Lung (tissue), 12 donors: ENCODE measurements around the gene KDM5B. TPM values are rescaled to one million over a fixed set of nuclear protein-coding genes. Genes with fewer than 3 reads are reported as not detected.
"Not testable (repeated sequence)": the region's sequence is repeated elsewhere in the genome, so short reads cannot be mapped to it uniquely, and the experiment has no call there.

Experiments
- ATAC-seq: fragments of 200-7000 bp; cut with Tn5 transposase; one replicate; pipeline ENCODE4 v1.9.1; 2020; ENCODE audit warnings: moderate number of reproducible peaks; ENCODE audit not compliant: insufficient read depth, low FRiP score
- DNase-seq, 3 donors: peaks; one replicate each; pipeline ENCODE4 v3.0.0-alpha.2; 2013 to 2017
- H3K27ac ChIP-seq, 2 donors: one replicate each; pipeline ENCODE4 v1.5.1; 2013; ENCODE audit warnings: mild to moderate bottlenecking in 2 of 2, moderate library complexity in 2 of 2, control low read depth in 1 of 2, inconsistent platforms in 1 of 2, low read depth in 1 of 2, low read length in 1 of 2
- H3K27me3 ChIP-seq, 3 donors: one replicate each; pipeline ENCODE4 v1.5.1; 2013; ENCODE audit warnings: low read length in 2 of 3; ENCODE audit not compliant: control insufficient read depth in 3 of 3, insufficient read depth in 3 of 3
- H3K36me3 ChIP-seq, 4 donors: one replicate each; pipeline ENCODE4 v1.5.1; 2013; ENCODE audit warnings: low read length in 4 of 4, mild to moderate bottlenecking in 1 of 4, moderate library complexity in 1 of 4; ENCODE audit not compliant: control insufficient read depth in 4 of 4, insufficient read depth in 4 of 4
- H3K4me1 ChIP-seq, 5 donors: one replicate each; pipeline ENCODE4 v1.5.1; 2013; ENCODE audit warnings: low read length in 5 of 5, mild to moderate bottlenecking in 2 of 5, moderate library complexity in 1 of 5; ENCODE audit not compliant: control insufficient read depth in 5 of 5, insufficient read depth in 5 of 5
- H3K4me3 ChIP-seq: one replicate; pipeline ENCODE4 v1.5.1; 2013; ENCODE audit warnings: mild to moderate bottlenecking, control low read depth, moderate library complexity
- H3K9ac ChIP-seq, 2 donors: one replicate each; pipeline ENCODE4 v1.5.1; 2013; ENCODE audit warnings: low read length in 2 of 2, control low read depth in 1 of 2; ENCODE audit not compliant: insufficient read depth in 1 of 2
- H3K9me3 ChIP-seq, 4 donors: one replicate each; pipeline ENCODE4 v1.5.1; 2013; ENCODE audit warnings: low read length in 3 of 4, mild to moderate bottlenecking in 1 of 4, moderate library complexity in 1 of 4; ENCODE audit not compliant: control insufficient read depth in 4 of 4, insufficient read depth in 3 of 4
- WGBS, 2 donors: extraction: QIAGEN DNeasy Blood & Tissue Kit; methylation state at CpG; one replicate each; pipeline ENCODE4 v1.1.7; 2013; 5-methylcytosine and 5-hydroxymethylcytosine counted together
- polyA plus RNA-seq, 2 donors: library from polyadenylated mRNA; stranded (reverse); fragments of 200-250 nt; gene quantifications; one replicate each; pipeline ENCODE4 v1.2.1, GENCODE V29; 2013
- total RNA-seq, 2 donors: library from RNA; depleted of rRNA in 1 of 2; stranded (reverse); fragments of >200 nt in 1 of 2; gene quantifications; one replicate each; pipeline ENCODE4 v1.2.1, GENCODE V29; 2014 to 2021
- TF ChIP-seq, protein P1 (sequence below): IDR thresholded peaks from 2 replicates; pipeline ENCODE4 v1.5.1; 2012; ENCODE audit warnings: mild to moderate bottlenecking; ENCODE audit errors: control extremely low read depth, extremely low read depth
- donor health status: control.
- donor health status: control.
- donor health status: Bipolar disorder and iron deficiency.
- donor health status: healthy.
- donor health status: DM: yes; HTN: yes; CAD: no.

The KDM5B gene
- total and polyA plus RNA-seq, 4 donors = 11.2 to 247 (median 31.6) TPM

DNA sequence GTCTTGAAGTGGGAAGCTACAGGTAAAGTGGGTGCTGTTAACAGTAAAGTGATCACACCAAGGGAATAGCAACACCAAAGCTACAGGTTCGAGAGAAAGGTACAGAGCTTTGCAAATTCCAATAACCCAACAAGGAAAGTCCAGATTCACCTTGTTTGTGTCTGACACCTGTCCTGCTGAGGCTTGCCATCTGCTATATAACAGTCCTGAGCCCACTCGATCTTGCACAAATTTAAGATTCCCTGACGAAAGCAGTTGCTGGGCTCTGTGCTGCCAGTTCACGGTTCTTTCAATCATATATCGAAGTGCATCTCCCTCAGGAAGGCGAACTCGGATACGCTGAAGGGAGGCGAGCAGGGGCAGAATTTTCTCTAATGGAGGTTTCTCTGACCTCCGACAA, 75.0 kb downstream of the KDM5B start:
- Histone ChIP-seq H3K27me3 (no peaks in the 10 kb centered on the region), H3K36me3 (peaks cover 32 to 64% (median 50%) of the 10 kb centered on the region in 4 donors), H3K4me1 (no peaks in the 10 kb centered on the region), H3K9me3 (no peaks in the 10 kb centered on the region), H3K4me3 (no peak overlapping the region), H3K9ac (no peak overlapping the region), H3K27ac (no peak overlapping the region)
- TF ChIP-seq, protein P1, sequence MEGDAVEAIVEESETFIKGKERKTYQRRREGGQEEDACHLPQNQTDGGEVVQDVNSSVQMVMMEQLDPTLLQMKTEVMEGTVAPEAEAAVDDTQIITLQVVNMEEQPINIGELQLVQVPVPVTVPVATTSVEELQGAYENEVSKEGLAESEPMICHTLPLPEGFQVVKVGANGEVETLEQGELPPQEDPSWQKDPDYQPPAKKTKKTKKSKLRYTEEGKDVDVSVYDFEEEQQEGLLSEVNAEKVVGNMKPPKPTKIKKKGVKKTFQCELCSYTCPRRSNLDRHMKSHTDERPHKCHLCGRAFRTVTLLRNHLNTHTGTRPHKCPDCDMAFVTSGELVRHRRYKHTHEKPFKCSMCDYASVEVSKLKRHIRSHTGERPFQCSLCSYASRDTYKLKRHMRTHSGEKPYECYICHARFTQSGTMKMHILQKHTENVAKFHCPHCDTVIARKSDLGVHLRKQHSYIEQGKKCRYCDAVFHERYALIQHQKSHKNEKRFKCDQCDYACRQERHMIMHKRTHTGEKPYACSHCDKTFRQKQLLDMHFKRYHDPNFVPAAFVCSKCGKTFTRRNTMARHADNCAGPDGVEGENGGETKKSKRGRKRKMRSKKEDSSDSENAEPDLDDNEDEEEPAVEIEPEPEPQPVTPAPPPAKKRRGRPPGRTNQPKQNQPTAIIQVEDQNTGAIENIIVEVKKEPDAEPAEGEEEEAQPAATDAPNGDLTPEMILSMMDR = no peak
- ATAC-seq (no peak), DNase-seq (no peak)
- 96 to 98% methylated on average over 10 of the region's 10 CpGs for WGBS, 2 donors

DNA sequence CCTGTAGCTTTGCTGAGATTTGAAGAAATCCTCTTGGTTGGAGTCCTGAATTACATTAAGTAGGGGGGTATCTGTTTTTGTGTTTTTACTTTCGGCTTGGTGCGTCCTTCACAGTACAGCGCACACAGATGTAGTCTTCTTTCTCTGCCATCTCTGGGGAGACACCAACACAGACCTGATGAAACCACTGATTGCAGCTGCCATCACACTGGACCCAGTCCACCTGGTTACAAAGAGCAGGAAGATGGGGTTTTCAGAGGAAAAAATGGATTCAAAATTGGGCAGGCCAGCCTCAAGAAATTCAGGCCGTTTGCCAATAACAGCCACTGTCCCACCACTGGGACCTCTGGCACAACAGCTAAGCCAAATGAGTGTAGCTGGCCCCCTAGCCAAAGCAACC, 79.3 kb downstream of the KDM5B start:
- no peak overlapping the region for H3K4me3 ChIP-seq
- no peak overlapping the region for H3K27ac ChIP-seq
- no peak for ATAC-seq
- DNase-seq = no peak
- no peaks in the 10 kb centered on the region for H3K9me3 ChIP-seq
- no peaks in the 10 kb centered on the region for H3K4me1 ChIP-seq
- 95 to 96% methylated on average over 4 of the region's 4 CpGs for WGBS, 2 donors
- no peak overlapping the region for H3K9ac ChIP-seq
- no peaks in the 10 kb centered on the region for H3K27me3 ChIP-seq
- peaks cover 34 to 64% (median 43%) of the 10 kb centered on the region in 4 donors for H3K36me3 ChIP-seq
- TF ChIP-seq, protein P1 = no peak

DNA sequence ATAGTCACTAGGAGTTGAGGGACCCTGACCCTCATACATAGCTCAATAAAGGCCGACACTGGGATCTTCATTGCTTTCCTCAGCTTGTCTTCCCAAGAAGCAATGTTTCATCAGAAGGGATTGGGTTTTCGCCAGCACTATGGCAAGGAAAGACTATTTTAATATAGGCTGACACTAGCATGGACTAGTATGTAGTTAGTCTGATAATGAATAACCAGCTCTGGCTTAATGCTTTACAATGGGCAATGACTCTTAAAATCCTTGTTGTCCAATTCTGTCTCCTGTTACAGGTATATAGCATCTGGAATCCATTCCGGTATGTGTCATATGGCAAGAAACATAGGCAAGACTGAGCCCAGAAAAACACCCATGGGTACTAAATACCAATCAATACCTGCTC, 82.7 kb downstream of the KDM5B start:
- TF ChIP-seq, protein P1 = no peak
- H3K4me1 ChIP-seq = no peaks in the 10 kb centered on the region
- WGBS, 2 donors = 94 to 97% methylated on average over 3 of the region's 3 CpGs
- DNase-seq (no peak), ATAC-seq (no peak)
- no peaks in the 10 kb centered on the region for H3K27me3 ChIP-seq
- H3K4me3 ChIP-seq = no peak overlapping the region
- H3K27ac ChIP-seq = no peak overlapping the region
- no peaks in the 10 kb centered on the region for H3K9me3 ChIP-seq
- peaks cover 14 to 38% (median 24%) of the 10 kb centered on the region in 4 donors for H3K36me3 ChIP-seq
- no peak overlapping the region for H3K9ac ChIP-seq

DNA sequence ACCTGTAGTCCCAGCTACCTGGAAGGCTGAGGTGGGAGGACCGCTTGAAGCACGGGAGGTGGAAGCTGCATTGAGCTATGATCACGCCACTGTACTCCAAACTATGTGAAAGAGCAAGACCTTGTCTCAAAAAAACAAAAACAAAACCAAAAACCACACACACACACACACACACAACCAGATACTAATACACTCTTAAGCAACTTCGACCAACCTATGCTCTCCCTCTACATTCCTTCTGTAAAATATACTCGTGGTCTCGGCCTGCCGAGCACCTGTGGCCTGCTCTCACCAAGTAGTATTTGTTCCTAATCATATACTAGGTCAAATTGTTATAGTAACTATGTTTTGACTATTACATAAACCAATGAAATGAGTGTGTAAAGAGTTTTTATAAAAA, 84.5 kb downstream of the KDM5B start:
- H3K9ac ChIP-seq = no peak overlapping the region
- H3K27me3 ChIP-seq = no peaks in the 10 kb centered on the region
- TF ChIP-seq, protein P1 = no peak
- WGBS, 2 donors = 90% methylated on average over 7 of the region's 7 CpGs
- no peaks in the 10 kb centered on the region for H3K9me3 ChIP-seq
- H3K36me3 ChIP-seq = peaks cover 3 to 21% (median 9%) of the 10 kb centered on the region in 4 donors
- no peak overlapping the region for H3K27ac ChIP-seq
- no peak overlapping the region for H3K4me3 ChIP-seq
- ATAC-seq (no peak), DNase-seq (no peak)
- H3K4me1 ChIP-seq = no peaks in the 10 kb centered on the region

DNA sequence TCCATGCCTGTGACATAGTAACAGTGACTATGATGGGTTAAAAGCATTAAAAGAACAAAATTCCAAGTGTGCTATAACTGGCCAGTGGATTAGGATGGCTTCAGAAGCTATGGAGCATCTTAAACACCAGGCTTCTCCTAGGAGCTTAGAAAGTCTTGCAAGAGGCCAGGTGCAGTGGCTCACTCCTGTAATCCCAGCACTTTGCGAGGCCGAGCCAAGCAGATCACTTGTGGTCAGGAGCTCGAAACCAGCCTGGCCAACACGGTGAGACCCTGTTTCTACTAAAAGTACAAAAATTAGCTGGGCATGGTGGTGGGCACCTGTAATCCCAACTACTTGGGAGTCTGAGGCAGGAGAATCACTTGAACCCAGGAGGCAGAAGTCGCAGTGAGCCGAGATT, 85.2 kb downstream of the KDM5B start:
- H3K36me3 ChIP-seq = peaks cover 3 to 16% (median 7%) of the 10 kb centered on the region in 4 donors
- H3K9me3 ChIP-seq, H3K4me1 ChIP-seq, H3K27ac ChIP-seq, DNase-seq, H3K4me3 ChIP-seq, H3K27me3 ChIP-seq, ATAC-seq, H3K9ac ChIP-seq: not testable (repeated sequence)
- 76 to 77% methylated on average over 6 of the region's 6 CpGs for WGBS, 2 donors
